GM19193 (cell line): ENCODE measurements around the gene NUDCD3.

Experiments
- POLR2A ChIP-seq: IDR thresholded peaks from 4 replicates; pipeline ENCODE4 v1.6.1; 2011; ENCODE audit not compliant: insufficient read depth, insufficient read length; ENCODE audit errors: extremely low read depth

The NUDCD3 gene

GRCh38 chr7:44470628-44471245 lies 19.7 kb downstream of the NUDCD3 start:
- no peak for TF ChIP-seq POLR2A

GRCh38 chr7:44470135-44470479 lies 20.4 kb downstream of the NUDCD3 start:
- no peak for TF ChIP-seq POLR2A

- no peak for TF ChIP-seq POLR2A
These were observed 20.9 kb downstream of the NUDCD3 start for GRCh38 chr7:44469461-44470134.

GRCh38 chr7:44467217-44467548 lies 23.3 kb downstream of the NUDCD3 start:
- no peak for TF ChIP-seq POLR2A

GRCh38 chr7:44466300-44467216 lies 23.9 kb downstream of the NUDCD3 start:
- TF ChIP-seq POLR2A = no peak

GRCh38 chr7:44465490-44465889 lies 25.0 kb downstream of the NUDCD3 start:
- no peak for TF ChIP-seq POLR2A

GRCh38 chr7:44463169-44463808 lies 27.2 kb downstream of the NUDCD3 start:
- no peak for TF ChIP-seq POLR2A

GRCh38 chr7:44461387-44461786 lies 29.1 kb downstream of the NUDCD3 start:
- TF ChIP-seq POLR2A = no peak

GRCh38 chr7:44460325-44460724 lies 30.1 kb downstream of the NUDCD3 start:
- TF ChIP-seq POLR2A = no peak

GRCh38 chr7:44455155-44455554 lies 35.3 kb downstream of the NUDCD3 start:
- no peak for TF ChIP-seq POLR2A

- no peak for TF ChIP-seq POLR2A
These were observed 36.1 kb downstream of the NUDCD3 start for GRCh38 chr7:44454348-44454747.

- TF ChIP-seq POLR2A = no peak
These were observed 39.3 kb downstream of the NUDCD3 start for GRCh38 chr7:44451123-44451522.

GRCh38 chr7:44449584-44449928 lies 40.9 kb downstream of the NUDCD3 start:
- no peak for TF ChIP-seq POLR2A

GRCh38 chr7:44448922-44449583 lies 41.4 kb downstream of the NUDCD3 start:
- no peak for TF ChIP-seq POLR2A
